HG02884 (cell line): ENCODE measurements around the gene TSPAN8.
"Not testable (repeated sequence)": the region's sequence is repeated elsewhere in the genome, so short reads cannot be mapped to it uniquely, and the experiment has no call there.

Source experiments
- ATAC-seq: cut with Tn5 transposase; IDR thresholded peaks from one replicate; pipeline ENCODE4 v1.9.1; 2021; ENCODE audit warnings: mild to moderate bottlenecking, moderate library complexity; ENCODE audit not compliant: unreplicated experiment

TSPAN8 gene

DNA sequence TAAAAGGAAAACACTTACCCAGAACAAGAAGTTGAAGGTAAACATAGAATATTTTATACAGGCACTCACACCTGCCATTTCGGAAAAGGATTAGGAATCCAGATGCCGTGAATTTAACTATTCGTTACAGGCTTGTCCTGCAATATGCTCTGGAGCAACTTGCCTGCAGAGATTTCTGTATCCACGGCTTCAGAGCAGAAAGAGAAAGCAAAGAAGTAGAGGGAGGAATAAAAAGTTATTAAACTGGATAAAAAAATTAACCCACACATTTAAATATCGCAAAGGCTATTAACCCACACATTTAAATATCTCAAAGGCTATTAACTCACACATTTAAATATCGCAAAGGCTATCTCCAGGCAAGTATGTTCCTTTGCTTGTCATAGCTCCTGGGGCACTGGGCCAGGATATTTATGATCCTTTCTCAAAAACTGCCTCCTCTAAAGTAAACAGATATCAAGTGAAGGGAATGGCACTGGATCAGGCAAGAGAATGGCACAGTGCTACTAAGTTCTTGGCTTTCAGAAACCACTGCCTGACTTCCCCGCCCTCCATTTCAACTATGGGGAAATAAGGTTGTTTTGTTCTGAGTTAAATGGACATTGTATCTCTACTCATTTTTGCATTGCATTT, at the start of gene TSPAN8:
TSS of gene TSPAN8 (minus strand) at position 399 of the 633 bp plus-strand sequence. CDS start at position 78, 321 bp downstream.
- no peak for ATAC-seq

DNA sequence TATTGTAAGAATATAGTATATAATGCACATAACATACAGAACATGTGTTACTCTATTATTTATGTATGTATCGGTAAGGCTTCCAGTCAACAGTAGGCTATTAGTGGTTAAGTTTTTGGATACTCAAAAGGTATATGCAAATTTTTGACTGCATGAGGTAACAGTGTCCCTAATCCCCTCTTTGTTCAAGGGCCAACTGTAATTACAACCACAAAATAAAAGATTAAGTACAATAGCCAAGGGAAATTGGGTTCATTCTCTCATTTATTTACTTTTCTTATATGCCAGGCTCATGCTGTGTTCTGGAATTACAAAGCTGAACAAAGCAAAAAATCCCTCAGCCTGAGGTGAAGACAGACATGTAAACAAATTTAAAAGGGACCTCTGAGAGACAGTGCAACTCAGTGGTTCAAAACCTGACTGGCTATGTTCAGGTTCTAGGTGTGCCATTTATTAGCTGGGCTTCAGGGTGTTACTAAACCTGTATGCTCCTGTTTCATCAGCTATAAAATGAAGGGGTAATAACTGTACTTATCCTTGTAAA, 43.4 kb upstream of the TSPAN8 start:
- ATAC-seq = no peak

DNA sequence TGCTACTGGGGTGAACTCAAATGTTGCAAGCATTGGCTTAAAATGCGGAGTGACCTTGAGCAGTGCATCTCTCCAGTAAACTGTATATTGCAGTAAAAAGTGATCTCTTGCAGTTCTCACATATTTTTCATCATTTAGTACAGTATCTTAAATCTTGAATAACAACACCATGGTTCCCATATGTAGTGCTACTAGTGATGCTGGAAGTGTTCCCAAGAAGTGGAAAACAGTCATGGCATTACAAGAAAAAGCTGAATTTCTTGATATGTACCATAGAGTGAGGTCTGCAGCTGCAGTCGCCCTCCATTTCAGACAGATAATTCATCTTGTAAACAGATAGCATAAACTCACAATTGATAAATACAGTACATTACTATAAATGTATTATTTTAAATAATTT, 42.9 kb upstream of the TSPAN8 start:
- ATAC-seq = no peak

DNA sequence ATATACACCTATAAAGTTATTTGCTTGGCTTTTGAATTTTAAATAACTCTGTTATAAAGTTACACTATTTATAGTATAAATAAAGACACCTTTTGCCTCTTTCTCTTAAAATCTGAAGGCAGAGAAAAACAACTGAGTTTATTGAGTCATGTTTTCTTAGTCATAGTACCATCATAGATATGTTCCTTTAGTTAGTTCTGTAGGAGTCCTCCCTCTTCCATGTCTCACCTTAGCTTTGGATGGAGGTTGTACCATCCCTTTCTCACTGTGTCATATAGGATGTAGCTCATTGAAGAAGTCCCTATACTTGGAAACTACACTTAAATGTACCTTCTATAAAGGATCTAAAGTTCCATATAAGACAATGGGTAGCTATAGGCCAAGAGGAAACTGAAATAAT, 39.7 kb upstream of the TSPAN8 start:
- no peak for ATAC-seq

DNA sequence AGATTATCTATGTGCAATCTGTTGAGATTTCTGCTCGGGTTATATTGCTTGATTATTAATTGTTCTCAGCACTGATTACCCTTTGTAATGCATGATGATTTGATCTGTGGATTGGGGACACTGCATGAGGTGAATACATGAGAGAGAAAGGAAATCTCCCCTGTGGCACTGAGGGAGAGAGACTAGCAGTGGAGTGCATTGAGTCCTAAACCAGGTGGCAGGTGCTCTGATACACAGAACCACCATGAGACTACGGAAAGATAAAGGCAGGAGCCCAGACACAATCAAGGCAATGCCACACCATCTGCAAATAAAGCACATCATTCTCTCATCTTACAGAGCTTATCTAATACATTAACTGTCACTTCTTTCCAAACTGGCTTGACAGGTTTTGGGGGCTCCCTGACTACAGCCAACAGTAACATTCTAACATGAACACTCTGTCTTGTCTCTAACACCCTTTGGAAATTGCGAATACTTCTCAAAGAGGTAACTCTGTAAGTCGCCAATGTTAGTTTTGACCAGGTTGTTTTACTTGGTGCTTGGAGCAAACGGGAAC, 37.6 kb upstream of the TSPAN8 start:
- ATAC-seq = no peak

DNA sequence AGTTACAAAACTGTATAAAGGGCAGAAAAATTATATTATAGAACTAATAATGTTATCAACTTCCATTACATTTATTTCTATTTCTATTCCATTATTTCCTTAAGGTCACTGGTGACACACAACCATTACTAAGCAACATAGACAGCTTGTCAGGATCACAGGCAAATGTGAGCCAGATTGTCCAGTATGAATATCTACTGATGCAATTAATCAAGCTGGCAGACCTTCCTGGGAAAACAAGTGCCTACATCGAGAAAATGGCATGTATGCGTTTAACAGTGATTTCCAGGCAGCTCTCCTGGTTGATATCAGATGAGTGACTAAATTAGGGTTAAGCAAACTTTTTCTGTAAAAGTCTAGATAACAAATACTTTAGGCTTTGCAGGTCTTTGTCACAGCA, 36.9 kb upstream of the TSPAN8 start:
- no peak for ATAC-seq

DNA sequence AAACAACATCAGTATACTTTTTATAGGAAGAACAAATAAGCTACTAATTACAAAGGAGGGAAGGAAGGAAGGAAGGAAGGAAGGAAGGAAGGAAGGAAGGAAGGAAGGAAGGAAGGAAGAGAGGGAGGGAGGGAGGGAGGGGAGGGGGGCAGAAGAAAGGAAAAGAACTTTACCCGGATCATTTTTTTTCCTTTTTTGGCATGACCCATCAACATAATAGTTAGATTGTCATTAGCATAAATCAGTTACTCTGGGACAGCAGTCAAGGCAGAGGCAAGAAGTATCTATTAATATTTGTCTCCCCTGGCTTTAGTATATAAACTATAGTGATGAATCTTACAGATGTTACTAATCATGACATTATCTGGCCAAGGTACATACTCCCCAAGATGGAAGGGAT, 35.2 kb upstream of the TSPAN8 start:
- no peak for ATAC-seq

DNA sequence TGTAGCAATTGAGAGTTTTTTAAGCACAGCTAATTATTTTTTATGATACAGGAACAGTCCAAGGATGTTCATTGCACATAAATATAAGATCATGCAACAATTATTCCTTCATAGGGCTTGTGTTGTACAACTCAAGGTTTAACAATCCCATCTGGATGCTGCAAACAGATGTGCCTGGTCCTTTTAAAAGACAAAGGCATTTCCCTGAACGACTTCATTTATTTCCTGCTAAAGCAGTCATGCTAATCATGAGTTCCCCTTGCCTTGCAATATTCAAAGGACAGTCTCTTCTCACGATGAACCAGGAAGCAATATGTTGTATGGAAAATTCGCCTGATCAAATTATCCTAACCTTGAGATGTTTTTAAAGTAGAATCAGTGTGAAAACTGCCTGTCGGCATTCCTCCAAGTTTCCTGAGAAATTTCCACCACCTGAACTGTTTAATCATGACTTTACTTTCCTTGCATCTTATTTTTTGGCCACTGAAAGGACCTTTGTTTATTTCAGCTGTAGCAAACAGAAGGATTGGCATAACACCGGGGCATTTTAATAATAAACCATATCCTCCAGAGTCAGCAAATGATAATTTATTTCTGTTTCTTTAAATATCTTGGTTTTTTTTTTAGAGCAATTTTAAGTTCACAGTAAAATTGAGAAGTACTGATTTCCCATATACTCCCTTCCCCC, 33.9 kb upstream of the TSPAN8 start:
- no peak for ATAC-seq

DNA sequence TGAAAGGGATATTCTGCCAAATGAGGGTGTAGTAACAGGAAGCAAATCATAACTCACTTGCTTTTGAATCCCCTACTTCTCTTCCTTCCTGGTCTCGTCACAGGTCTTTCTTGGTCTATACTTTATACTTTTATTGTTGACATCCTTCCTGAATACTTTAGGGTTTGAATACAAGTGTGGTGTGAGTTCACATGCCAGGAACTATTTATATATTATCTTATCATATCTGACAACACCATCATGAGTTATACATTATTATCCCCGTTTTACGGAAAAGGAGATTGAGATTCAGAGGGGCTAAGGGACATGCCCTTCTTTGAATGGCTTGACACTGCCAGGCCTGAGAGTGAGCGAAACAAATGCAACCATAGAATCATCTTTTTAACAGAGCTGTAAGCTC, 33.0 kb upstream of the TSPAN8 start:
- no peak for ATAC-seq

DNA sequence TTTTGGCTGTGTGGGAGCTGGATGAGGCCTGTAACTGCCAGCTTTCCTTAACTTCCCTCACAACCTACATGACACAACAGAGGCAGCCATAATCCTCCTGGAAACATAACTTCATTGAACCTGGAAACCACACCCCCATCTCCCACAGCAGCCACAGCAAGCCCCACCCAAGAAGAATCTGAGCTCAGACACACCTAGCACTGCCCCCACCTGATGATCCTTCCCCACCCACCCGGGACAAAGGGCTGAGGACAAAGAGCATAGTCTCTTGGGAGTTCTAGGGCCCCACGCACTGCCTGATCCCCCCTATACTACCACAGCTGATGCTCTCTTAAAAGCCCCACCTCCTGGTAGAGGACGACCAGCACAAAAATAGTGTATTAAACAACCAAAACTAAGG, 29.6 kb upstream of the TSPAN8 start:
- ATAC-seq = no peak

DNA sequence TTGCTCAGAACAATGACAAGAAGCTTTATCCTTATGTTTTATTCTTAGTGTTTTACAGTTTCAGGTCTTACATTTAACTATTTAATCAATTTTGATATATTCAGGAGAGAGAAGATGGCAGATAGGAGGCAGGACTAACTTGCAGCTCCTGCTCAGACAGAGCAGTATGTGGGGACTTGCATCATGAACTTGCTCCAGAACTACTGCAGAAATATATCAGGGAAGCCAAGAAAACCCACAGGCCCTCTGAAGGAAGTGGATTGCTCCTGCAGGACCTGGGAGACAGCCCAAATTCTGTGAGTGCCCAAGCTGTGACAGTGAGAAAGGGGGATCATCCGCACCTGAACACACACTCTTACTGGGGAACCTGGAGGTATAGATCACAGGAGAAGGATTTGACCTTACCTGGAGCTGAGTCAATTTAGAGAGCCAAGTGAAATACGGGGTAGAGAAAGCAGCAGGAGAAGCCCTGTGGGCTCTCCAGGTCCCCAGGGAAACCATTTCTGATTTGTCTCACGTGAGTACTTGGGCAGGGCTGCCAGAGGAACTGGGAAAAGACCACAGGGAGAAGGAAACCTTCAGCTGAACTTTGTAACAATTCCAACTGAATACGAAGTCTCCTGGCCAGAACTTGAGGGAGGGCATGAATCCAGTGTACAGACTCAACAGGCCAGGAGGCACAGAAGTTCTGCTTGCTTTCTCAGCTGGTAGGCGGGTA, 28.9 kb upstream of the TSPAN8 start:
- ATAC-seq = no peak

DNA sequence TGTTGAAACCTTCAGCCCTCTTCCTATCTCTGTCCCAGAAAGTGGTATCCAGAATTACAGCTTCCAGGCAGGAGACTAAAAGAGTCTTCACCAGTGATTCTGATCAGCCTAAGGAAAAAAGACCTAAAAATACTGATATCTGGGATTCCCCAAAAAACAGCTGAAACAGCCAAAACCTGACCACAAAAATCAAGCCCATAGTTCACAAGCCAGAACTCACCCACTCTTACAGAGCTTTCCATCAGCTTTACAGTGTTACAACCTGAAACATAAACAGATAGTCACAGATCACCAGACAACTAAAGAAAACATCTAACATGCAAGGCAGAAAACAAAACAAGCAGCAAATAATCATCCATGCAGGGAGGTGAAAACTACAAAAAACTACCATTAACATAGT, 26.0 kb upstream of the TSPAN8 start:
- no peak for ATAC-seq

DNA sequence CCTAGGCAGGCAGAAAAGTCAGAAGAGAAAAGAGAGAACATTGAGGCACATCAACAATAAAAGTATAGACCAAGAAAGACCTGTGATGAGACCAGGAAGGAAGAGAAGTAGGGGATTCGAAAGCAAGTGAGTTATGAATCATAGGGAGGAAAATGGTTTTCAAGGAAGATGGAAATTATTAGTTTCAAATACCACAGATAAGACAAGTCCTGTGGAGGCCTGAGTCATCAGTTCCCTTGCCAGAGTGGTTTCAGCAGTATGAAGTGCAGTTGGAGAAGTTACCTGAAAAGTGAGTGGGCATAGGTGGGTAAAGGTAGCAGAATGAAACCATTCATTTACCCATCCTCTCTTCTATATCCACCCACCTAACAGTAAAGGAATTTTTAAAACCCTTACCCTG, 25.2 kb upstream of the TSPAN8 start:
- ATAC-seq = no peak

DNA sequence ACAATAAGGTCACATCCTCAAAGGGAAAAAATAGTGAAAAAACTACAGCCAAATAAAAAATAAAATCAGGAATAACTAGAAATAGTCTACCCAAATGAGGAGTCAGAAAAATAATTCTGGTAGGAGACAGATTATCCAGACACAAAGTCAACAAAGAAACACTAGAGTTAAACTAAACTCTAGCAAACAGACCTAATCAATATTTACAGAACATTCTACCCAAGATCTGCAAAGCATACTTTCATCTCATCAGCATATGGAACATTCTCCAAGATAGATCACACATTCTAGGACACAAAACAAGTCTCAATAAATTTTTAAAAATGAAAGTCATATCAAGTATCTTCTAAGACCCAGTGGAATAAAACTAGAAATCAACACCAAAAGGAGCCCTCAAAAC, 20.4 kb upstream of the TSPAN8 start:
- ATAC-seq = no peak

DNA sequence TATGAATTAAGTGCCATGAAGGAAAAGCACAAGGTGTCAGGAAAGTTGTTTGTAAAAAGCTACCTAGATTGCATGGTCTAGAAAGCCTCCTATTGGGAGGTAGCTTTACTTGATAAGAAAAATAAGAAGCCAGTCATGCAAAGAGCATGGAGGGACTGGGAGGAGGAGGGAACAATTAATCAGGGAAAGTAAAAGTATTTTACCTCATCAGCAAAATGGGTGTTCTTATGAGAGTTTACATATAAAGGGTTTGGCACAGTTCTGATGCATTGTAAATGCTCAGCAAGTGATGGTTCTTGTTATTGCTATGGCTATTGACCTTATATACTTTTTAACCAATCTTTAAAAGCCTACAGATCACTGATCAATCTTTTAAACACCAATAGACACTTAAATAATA, 17.0 kb upstream of the TSPAN8 start:
- no peak for ATAC-seq

DNA sequence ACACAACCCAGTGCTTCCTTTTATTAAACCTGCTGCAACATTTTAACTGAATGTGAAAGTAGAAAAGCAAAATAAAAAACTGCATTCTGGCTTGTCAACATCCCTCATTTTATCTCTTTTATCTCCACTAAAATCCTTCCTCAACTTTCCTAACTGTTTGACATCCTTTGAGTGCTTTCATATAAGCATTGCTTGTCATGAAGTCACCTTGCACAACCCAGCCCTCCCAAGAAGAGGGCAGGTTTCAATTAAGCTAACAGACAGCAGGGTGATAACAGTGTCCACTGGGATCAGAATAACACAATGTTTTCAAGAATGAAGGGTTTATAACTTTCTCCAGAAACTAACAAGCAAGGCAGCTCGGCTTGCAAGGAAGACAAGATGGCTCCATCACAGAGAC, 16.3 kb upstream of the TSPAN8 start:
- no peak for ATAC-seq

DNA sequence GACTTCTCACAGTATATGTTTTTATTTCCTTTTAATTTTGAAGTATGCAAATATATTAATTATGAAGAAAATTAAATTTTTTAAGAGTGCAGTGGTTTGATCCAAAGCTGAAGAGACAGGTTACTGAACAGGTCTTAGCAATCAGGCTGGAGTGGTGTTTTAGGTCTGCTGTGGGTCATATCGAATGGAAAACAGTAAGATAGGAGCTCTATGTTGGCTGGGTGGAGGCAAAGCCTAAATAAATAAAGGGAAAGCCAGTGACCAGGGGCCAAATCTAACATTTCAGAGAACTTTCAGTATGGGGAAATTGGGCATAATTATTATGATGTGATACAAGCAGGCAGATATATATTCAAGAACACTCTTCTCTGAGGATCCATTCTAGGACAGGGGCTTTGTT, 12.7 kb upstream of the TSPAN8 start:
- no peak for ATAC-seq

DNA sequence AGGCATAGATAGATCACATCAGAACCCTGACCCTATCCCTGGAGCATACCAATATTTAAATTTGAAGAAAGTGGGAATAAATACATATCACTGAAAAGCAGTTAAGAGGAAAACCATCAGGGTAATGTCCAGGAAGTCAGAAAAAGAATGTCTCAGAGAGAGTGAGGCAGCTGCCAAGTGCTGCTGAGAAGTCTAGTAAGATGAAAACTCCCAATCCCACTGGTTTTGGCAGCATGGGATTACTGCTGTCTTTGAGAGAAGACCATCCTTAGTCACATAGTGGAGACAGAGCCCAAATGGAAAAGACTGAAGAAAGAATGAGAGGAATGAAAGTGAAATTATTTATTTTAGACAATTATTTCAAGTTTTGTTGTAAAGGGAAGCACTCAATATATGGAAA, 11.5 kb upstream of the TSPAN8 start:
- ATAC-seq = no peak

DNA sequence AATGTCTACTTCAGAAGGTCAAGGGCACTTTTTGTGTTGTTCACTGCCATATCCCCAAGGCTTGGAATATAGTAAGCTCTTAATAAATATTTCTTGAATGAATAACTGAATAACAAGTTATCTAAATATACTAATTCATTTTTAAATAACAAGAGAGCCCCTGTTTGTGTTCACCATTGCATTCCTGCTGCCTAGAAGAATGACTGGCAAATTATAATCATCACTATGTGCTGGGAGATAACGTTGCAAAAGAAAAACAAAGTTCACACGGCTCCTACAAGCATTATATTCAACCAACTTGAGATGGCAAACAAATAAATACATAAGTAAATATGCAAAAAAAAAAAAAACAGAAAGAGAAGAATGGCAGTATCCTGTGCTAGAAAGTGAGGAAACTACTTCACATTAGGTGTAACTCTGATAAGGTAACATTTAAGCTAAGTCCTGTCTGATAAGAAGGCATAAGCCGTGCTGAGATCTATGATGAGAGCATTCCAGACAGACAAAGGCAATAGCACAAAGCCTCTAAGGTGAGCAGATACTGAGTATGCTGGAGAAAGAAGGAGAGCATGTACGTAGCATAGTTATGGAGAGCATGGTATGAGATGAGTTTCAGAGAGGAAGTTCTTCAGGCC, 9.2 kb upstream of the TSPAN8 start:
- no peak for ATAC-seq

DNA sequence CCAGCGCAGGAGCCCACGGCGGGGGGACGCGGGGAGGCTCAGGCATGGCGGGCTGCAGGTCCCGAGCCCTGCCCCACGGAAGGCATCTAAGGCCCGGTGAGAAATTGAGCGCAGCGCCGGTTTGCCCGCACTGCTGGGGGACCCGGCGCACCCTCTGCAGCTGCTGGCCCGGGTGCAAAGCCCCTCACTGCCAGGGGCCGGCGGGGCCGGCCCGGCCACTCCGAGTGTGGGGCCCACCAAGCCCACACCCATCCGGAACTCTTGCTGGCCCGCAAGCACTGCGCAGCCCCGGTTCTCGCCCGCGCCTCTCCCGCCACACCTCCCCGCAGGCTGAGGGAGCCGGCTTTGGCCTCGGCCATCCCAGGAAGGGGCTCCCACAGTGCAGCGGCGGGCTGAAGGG, 8.5 kb upstream of the TSPAN8 start:
- ATAC-seq = no peak

DNA sequence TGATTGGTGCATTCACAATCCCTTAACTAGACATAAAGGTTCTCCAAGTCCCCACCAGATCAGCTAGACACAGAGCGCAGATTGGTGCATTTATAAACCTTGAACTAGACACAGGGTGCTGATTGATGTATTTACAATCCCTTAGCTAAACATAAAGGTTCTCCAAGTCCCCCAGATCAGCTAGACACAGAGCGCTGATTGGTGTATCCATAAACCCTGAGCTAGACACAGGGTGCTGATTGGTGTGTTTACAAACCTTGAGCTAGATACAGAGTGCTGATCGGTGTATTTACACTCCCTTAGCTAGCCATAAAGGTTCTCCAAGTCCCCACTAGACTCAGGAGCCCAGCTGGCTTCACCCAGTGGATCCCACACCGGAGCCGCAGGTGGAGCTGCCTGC, 8.0 kb upstream of the TSPAN8 start:
- ATAC-seq = not testable (repeated sequence)
